Muscle layer of colon (tissue), 2 donors: ENCODE measurements around the gene ANKRD66.
"Not testable (repeated sequence)": the region's sequence is repeated elsewhere in the genome, so short reads cannot be mapped to it uniquely, and the experiment has no call there.

Experiments used
- H3K27ac ChIP-seq: one replicate; pipeline ENCODE4 v1.7.0; 2013; ENCODE audit warnings: low read depth, mild to moderate bottlenecking, low read length, moderate library complexity
- H3K27me3 ChIP-seq, 2 donors: one replicate each; pipeline ENCODE4 v1.7.0; 2013; ENCODE audit warnings: low read length in 2 of 2, mild to moderate bottlenecking in 2 of 2; ENCODE audit not compliant: insufficient read depth in 2 of 2, control insufficient read depth in 1 of 2
- H3K36me3 ChIP-seq: one replicate; pipeline ENCODE4 v1.7.0; 2013; ENCODE audit warnings: mild to moderate bottlenecking, low read length; ENCODE audit not compliant: insufficient read depth
- H3K4me1 ChIP-seq: one replicate; pipeline ENCODE4 v1.7.0; 2013; ENCODE audit warnings: mild to moderate bottlenecking, low read length; ENCODE audit not compliant: insufficient read depth
- H3K4me3 ChIP-seq, 2 donors: one replicate each; pipeline ENCODE4 v1.7.0; 2013; ENCODE audit warnings: low read length in 2 of 2, low read depth in 1 of 2, mild to moderate bottlenecking in 1 of 2, moderate library complexity in 1 of 2
- H3K9ac ChIP-seq: one replicate; pipeline ENCODE4 v1.7.0; 2013; ENCODE audit warnings: low read length
- H3K9me3 ChIP-seq: one replicate; pipeline ENCODE4 v1.7.0; 2013; ENCODE audit warnings: mild to moderate bottlenecking, low read length
- donor health status: abdominal sarcoma.
- donor health status: Adenocarcinoma of cecum.

Gene ANKRD66

DNA sequence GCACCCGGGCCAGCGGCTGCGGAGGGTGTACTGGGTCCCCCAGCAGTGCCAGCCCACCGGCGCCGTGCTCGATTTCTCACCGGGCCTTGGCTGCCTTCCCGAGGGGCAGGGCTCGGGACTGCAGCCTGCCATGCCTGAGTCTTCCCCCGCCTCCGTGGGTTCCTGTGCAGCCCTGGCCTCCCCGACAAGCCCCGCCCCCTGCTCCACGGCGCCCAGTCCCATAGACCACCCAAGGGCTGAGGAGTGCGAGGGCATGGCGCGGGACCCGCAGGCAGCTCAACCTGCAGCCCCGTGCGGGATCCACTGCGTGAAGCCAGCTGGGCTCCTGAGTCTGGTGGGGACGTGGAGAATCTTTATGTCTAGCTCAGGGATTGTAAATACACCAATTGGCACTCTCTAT, 28.0 kb downstream of the ANKRD66 start:
- H3K4me3 ChIP-seq, H3K9me3 ChIP-seq, H3K27me3 ChIP-seq, H3K9ac ChIP-seq, H3K27ac ChIP-seq, H3K4me1 ChIP-seq, H3K36me3 ChIP-seq: not testable (repeated sequence)

- Histone ChIP-seq H3K9me3 (no peaks in the 10 kb centered on the region), H3K4me1 (no peaks in the 10 kb centered on the region), H3K9ac (no peak overlapping the region), H3K4me3 (no peak overlapping the region), H3K27ac (no peak overlapping the region), H3K27me3 (no peaks in the 10 kb centered on the region), H3K36me3 (no peaks in the 10 kb centered on the region)
Measured at GRCh38 chr6:46776070-46776712, 29.5 kb downstream of the ANKRD66 start.

- Histone ChIP-seq H3K9me3 (no peaks in the 10 kb centered on the region), H3K27ac (no peak overlapping the region), H3K9ac (no peak overlapping the region), H3K27me3 (no peaks in the 10 kb centered on the region), H3K4me3 (no peak overlapping the region), H3K4me1 (no peaks in the 10 kb centered on the region), H3K36me3 (no peaks in the 10 kb centered on the region)
Measured at GRCh38 chr6:46777476-46778346, 31.0 kb downstream of the ANKRD66 start.

- H3K36me3 ChIP-seq, result no peaks in the 10 kb centered on the region
- H3K4me1 ChIP-seq, result no peaks in the 10 kb centered on the region
- no peak overlapping the region for H3K9ac ChIP-seq
- H3K27me3 ChIP-seq, result no peaks in the 10 kb centered on the region
- no peak overlapping the region for H3K4me3 ChIP-seq
- no peaks in the 10 kb centered on the region for H3K9me3 ChIP-seq
- H3K27ac ChIP-seq, result no peak overlapping the region
Measured at GRCh38 chr6:46781478-46782378, 35.0 kb downstream of the ANKRD66 start.

GRCh38 chr6:46784535-46784934, 37.8 kb downstream of the ANKRD66 start:
- no peaks in the 10 kb centered on the region for H3K4me1 ChIP-seq
- no peak overlapping the region for H3K9ac ChIP-seq
- H3K27me3 ChIP-seq, result no peaks in the 10 kb centered on the region
- H3K9me3 ChIP-seq, result no peaks in the 10 kb centered on the region
- H3K36me3 ChIP-seq, result no peaks in the 10 kb centered on the region
- H3K4me3 ChIP-seq, result no peak overlapping the region
- H3K27ac ChIP-seq, result no peak overlapping the region

GRCh38 chr6:46787871-46788540, 41.3 kb downstream of the ANKRD66 start:
- H3K27ac ChIP-seq, result no peak overlapping the region
- H3K9me3 ChIP-seq, result no peaks in the 10 kb centered on the region

DNA sequence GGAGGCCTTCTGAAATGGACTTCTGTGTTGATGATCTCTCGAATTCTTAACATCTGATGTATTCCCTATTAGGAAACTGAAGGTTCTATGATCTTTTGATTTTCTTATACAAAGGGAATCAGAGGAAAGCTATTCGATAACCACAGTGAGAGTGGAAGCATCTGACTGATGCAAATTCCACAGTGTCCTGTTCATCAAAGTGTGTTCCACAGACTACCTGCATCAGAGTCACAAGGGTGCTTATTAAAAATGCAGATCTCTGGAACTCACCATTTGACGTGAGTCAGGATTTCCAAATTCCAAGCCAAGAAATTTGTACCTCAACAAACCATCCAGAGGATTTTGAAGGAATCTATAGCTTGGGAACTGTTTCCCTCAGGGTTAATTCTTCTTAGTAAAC, 42.1 kb downstream of the ANKRD66 start:
- Histone ChIP-seq H3K27ac (no peak overlapping the region), H3K4me1 (no peaks in the 10 kb centered on the region), H3K27me3 (no peaks in the 10 kb centered on the region), H3K9ac (no peak overlapping the region), H3K36me3 (no peaks in the 10 kb centered on the region), H3K9me3 (no peaks in the 10 kb centered on the region), H3K4me3 (no peak overlapping the region)

More at GRCh38 chr6:46787871-46788540, 41.3 kb downstream of the ANKRD66 start:
- Histone ChIP-seq H3K9ac (no peak overlapping the region), H3K4me3 (no peak overlapping the region), H3K4me1 (no peaks in the 10 kb centered on the region), H3K36me3 (no peaks in the 10 kb centered on the region), H3K27me3 (no peaks in the 10 kb centered on the region)

GRCh38 chr6:46789434-46790354, 43.0 kb downstream of the ANKRD66 start:
- H3K9me3 ChIP-seq, result no peaks in the 10 kb centered on the region
- no peaks in the 10 kb centered on the region for H3K27me3 ChIP-seq
- H3K36me3 ChIP-seq, result no peaks in the 10 kb centered on the region
- H3K9ac ChIP-seq, result no peak overlapping the region
- no peak overlapping the region for H3K4me3 ChIP-seq
- H3K27ac ChIP-seq, result no peak overlapping the region
- H3K4me1 ChIP-seq, result no peaks in the 10 kb centered on the region

GRCh38 chr6:46790355-46790874, 43.7 kb downstream of the ANKRD66 start:
- no peak overlapping the region for H3K9ac ChIP-seq
- H3K9me3 ChIP-seq, result no peaks in the 10 kb centered on the region
- no peaks in the 10 kb centered on the region for H3K27me3 ChIP-seq
- no peak overlapping the region for H3K4me3 ChIP-seq
- H3K4me1 ChIP-seq, result no peaks in the 10 kb centered on the region
- H3K27ac ChIP-seq, result no peak overlapping the region
- no peaks in the 10 kb centered on the region for H3K36me3 ChIP-seq

- H3K9ac ChIP-seq, result no peak overlapping the region
- H3K27ac ChIP-seq, result no peak overlapping the region
- no peak overlapping the region for H3K4me3 ChIP-seq
- no peaks in the 10 kb centered on the region for H3K36me3 ChIP-seq
- no peaks in the 10 kb centered on the region for H3K27me3 ChIP-seq
- H3K4me1 ChIP-seq, result no peaks in the 10 kb centered on the region
- H3K9me3 ChIP-seq, result no peaks in the 10 kb centered on the region
Measured at GRCh38 chr6:46792635-46793034, 45.9 kb downstream of the ANKRD66 start.
